H1 (cell line): ENCODE measurements around the gene DEAF1. TPM values are rescaled to one million over a fixed set of nuclear protein-coding genes. Genes with fewer than 3 reads are reported as not detected.

Experiments used
- FOSL1 ChIP-seq: IDR thresholded peaks from 2 replicates; pipeline ENCODE4 v1.6.1; 2011; ENCODE audit warnings: mild to moderate bottlenecking, low read depth, low read length, moderate library complexity; ENCODE audit not compliant: insufficient read depth
- GTF2F1 ChIP-seq: IDR thresholded peaks from 2 replicates; pipeline ENCODE4 v1.6.1; 2012; ENCODE audit warnings: low read depth, low read length, improper control_type of control experiment, borderline replicate concordance
- HDAC2 ChIP-seq, 2 experiments: fragments of 300-600 bp in 1 of 2; sonication (generic) in 1 of 2; IDR thresholded peaks; 2 replicates each; pipeline ENCODE4 v1.6.1; 2011 to 2012; ENCODE audit warnings: low read depth in 2 of 2, low read length in 2 of 2, mild to moderate bottlenecking in 2 of 2, moderate library complexity in 2 of 2, borderline replicate concordance in 1 of 2, inconsistent platforms in 1 of 2
- NRF1 ChIP-seq: IDR thresholded peaks from 2 replicates; pipeline ENCODE4 v1.6.1; 2011; ENCODE audit warnings: mild to moderate bottlenecking, low read depth, low read length, improper control_type of control experiment
- SP1 ChIP-seq: IDR thresholded peaks from 2 replicates; pipeline ENCODE4 v1.6.1; 2011; ENCODE audit warnings: low read depth, low read length
- TAF7 ChIP-seq: optimal IDR thresholded peaks from 2 replicates; pipeline ENCODE3; 2011; ENCODE audit warnings: low read depth, mild to moderate bottlenecking, inconsistent platforms, low read length, moderate library complexity, borderline replicate concordance
- TCF12 ChIP-seq: IDR thresholded peaks from 2 replicates; pipeline ENCODE4 v1.6.1; 2011; ENCODE audit warnings: low read depth, mild to moderate bottlenecking, low read length
- ZNF274 ChIP-seq: IDR thresholded peaks from 2 replicates; pipeline ENCODE4 v1.7.0; 2012; ENCODE audit warnings: low read length, borderline replicate concordance; ENCODE audit errors: extremely low read depth
- polyA plus RNA-seq, 7 experiments: library from polyadenylated mRNA; depleted of rRNA in 3 of 7; stranded (reverse) in 5 of 7; unstranded in 2 of 7; fragments of >200 nt in 5 of 7; fragments of 200-250 nt in 2 of 7; gene quantifications; 1 replicate in 5 of 7; 2 replicates in 1 of 7; 4 replicates in 1 of 7; pipeline versions ENCODE4 v1.2.1 to v1.2.3, GENCODE V29; 2011 to 2013; ENCODE audit warnings: missing spikeins in 2 of 7, mixed read lengths in 2 of 7
- total RNA-seq: library from RNA; stranded (reverse); fragmentation: NEBNext Ultra II Directional; extraction: Animal tissue kit (Norgen Biotek cat#: 25700); gene quantifications from 2 replicates; pipeline ENCODE4 v1.2.1, GENCODE V29; 2021
- TF ChIP-seq, protein P1 (sequence below): fragments of 300-600 bp; sonication (generic); IDR thresholded peaks from 2 replicates; pipeline ENCODE4 v1.7.1; 2012; ENCODE audit warnings: low read length, moderate library complexity, mild to moderate bottlenecking, inconsistent platforms; ENCODE audit not compliant: insufficient replicate concordance

DEAF1 gene
- total and polyA plus RNA-seq, 2 of the 8 experiments (the other 6 are each of a cell fraction or from before 2014, with no cell fraction given): 47.3 to 58.4 TPM

DNA sequence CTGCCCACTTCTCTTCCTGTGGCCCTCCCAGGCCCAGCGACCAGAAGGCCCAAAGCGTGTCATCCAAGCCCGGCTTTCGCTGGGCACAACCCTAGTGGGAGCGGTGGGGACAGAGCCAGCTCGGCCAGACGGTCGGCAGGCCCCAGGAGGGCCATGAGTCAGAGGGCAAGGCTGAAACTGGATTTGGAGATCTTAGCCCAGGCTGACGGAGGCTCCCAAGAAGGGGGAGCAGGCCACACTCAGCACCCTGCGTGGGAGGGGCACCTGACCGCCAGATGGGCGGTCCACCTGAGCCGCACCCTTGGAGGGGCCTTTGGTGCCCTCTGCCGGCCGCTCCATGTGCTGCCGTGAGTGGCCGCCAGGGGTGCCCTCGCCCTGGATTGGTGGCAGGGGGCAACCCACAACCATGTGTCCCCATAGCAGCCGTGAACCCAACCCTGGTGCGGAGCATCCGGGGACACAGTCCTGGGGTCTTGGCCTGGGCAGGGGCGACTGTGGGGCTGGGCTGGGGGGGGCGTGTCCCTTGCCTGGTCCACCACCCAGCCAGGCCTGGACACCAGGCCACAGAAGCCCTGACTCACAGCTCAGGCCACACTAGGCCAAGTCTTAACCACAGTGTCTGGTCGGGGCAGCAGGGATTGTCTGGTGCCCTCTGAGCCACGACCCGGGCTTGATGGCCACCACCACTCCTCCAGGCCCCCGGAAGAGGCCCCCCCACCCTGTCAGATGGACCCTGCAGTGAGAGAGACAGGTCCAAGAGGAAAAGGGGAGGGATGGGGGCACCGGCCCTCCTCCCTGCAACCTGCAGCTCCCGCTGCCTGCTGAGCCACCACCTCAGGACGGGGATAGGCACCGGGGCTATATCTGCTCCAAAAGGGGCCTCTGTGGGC lies 33.1 kb upstream of the DEAF1 start (continued):
- TF ChIP-seq, protein P1, sequence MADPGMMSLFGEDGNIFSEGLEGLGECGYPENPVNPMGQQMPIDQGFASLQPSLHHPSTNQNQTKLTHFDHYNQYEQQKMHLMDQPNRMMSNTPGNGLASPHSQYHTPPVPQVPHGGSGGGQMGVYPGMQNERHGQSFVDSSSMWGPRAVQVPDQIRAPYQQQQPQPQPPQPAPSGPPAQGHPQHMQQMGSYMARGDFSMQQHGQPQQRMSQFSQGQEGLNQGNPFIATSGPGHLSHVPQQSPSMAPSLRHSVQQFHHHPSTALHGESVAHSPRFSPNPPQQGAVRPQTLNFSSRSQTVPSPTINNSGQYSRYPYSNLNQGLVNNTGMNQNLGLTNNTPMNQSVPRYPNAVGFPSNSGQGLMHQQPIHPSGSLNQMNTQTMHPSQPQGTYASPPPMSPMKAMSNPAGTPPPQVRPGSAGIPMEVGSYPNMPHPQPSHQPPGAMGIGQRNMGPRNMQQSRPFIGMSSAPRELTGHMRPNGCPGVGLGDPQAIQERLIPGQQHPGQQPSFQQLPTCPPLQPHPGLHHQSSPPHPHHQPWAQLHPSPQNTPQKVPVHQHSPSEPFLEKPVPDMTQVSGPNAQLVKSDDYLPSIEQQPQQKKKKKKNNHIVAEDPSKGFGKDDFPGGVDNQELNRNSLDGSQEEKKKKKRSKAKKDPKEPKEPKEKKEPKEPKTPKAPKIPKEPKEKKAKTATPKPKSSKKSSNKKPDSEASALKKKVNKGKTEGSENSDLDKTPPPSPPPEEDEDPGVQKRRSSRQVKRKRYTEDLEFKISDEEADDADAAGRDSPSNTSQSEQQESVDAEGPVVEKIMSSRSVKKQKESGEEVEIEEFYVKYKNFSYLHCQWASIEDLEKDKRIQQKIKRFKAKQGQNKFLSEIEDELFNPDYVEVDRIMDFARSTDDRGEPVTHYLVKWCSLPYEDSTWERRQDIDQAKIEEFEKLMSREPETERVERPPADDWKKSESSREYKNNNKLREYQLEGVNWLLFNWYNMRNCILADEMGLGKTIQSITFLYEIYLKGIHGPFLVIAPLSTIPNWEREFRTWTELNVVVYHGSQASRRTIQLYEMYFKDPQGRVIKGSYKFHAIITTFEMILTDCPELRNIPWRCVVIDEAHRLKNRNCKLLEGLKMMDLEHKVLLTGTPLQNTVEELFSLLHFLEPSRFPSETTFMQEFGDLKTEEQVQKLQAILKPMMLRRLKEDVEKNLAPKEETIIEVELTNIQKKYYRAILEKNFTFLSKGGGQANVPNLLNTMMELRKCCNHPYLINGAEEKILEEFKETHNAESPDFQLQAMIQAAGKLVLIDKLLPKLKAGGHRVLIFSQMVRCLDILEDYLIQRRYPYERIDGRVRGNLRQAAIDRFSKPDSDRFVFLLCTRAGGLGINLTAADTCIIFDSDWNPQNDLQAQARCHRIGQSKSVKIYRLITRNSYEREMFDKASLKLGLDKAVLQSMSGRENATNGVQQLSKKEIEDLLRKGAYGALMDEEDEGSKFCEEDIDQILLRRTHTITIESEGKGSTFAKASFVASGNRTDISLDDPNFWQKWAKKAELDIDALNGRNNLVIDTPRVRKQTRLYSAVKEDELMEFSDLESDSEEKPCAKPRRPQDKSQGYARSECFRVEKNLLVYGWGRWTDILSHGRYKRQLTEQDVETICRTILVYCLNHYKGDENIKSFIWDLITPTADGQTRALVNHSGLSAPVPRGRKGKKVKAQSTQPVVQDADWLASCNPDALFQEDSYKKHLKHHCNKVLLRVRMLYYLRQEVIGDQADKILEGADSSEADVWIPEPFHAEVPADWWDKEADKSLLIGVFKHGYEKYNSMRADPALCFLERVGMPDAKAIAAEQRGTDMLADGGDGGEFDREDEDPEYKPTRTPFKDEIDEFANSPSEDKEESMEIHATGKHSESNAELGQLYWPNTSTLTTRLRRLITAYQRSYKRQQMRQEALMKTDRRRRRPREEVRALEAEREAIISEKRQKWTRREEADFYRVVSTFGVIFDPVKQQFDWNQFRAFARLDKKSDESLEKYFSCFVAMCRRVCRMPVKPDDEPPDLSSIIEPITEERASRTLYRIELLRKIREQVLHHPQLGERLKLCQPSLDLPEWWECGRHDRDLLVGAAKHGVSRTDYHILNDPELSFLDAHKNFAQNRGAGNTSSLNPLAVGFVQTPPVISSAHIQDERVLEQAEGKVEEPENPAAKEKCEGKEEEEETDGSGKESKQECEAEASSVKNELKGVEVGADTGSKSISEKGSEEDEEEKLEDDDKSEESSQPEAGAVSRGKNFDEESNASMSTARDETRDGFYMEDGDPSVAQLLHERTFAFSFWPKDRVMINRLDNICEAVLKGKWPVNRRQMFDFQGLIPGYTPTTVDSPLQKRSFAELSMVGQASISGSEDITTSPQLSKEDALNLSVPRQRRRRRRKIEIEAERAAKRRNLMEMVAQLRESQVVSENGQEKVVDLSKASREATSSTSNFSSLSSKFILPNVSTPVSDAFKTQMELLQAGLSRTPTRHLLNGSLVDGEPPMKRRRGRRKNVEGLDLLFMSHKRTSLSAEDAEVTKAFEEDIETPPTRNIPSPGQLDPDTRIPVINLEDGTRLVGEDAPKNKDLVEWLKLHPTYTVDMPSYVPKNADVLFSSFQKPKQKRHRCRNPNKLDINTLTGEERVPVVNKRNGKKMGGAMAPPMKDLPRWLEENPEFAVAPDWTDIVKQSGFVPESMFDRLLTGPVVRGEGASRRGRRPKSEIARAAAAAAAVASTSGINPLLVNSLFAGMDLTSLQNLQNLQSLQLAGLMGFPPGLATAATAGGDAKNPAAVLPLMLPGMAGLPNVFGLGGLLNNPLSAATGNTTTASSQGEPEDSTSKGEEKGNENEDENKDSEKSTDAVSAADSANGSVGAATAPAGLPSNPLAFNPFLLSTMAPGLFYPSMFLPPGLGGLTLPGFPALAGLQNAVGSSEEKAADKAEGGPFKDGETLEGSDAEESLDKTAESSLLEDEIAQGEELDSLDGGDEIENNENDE: no peak
- TF ChIP-seq SP1 (no peak), HDAC2 (IDR thresholded peaks at IDR 0.05; ENCODE audit: borderline replicate concordance in 1 of 2, low read depth in 2 of 2, low read length in 2 of 2) (no peak), TCF12 (0 out of 2 replicates have a peak, but pooled peaks have one; percentile 31), FOSL1 (no peak), NRF1 (no peak), GTF2F1 (no peak), TAF7 (no peak), ZNF274 (no peak)
